Measurements from ENCODE around the gene MAP7D1.

MAP7D1 gene

GRCh38 chr1:36176106-36176949 lies 20.4 kb downstream of the MAP7D1 start:
- peaks cover 61% of the 10 kb centered on the region for H3K36me3 Mint-ChIP-seq (ENCODE audit: low read depth)
- peak in 2 of 3 experiments; percentile 18 to 25 for TF ChIP-seq CTCF (IDR thresholded peaks at IDR 0.05; ENCODE audit: unreplicated experiment in 3 of 3)
- H3K9me3 Mint-ChIP-seq, result no peaks in the 10 kb centered on the region
- no peaks in the 10 kb centered on the region for H3K27me3 Mint-ChIP-seq (ENCODE audit: low read depth)
- peak overlapping the region in 2 of 3 experiments; percentile 33 to 63 for H3K27ac Mint-ChIP-seq
- peaks cover 29% of the 10 kb centered on the region for H3K4me1 Mint-ChIP-seq
- no peak overlapping the region for H3K4me3 Mint-ChIP-seq

- peaks cover 55% of the 10 kb centered on the region for H3K36me3 Mint-ChIP-seq (ENCODE audit: low read depth)
- no peak for TF ChIP-seq CTCF (IDR thresholded peaks at IDR 0.05; ENCODE audit: unreplicated experiment in 3 of 3)
- no peaks in the 10 kb centered on the region for H3K27me3 Mint-ChIP-seq (ENCODE audit: low read depth)
- H3K27ac Mint-ChIP-seq, result no peak overlapping the region
- H3K4me3 Mint-ChIP-seq, result no peak overlapping the region
- H3K4me1 Mint-ChIP-seq, result peaks cover 29% of the 10 kb centered on the region
- no peaks in the 10 kb centered on the region for H3K9me3 Mint-ChIP-seq
Observed at GRCh38 chr1:36177589-36178431, 21.9 kb downstream of the MAP7D1 start.

- Mint-ChIP-seq H3K27ac (no peak overlapping the region), H3K36me3 (ENCODE audit: low read depth) (peaks cover 53% of the 10 kb centered on the region), H3K9me3 (no peaks in the 10 kb centered on the region), H3K4me1 (peaks cover 27% of the 10 kb centered on the region), H3K27me3 (ENCODE audit: low read depth) (no peaks in the 10 kb centered on the region), H3K4me3 (no peak overlapping the region)
- TF ChIP-seq CTCF (IDR thresholded peaks at IDR 0.05; ENCODE audit: unreplicated experiment in 3 of 3), result no peak
Observed at GRCh38 chr1:36178471-36179219, 22.7 kb downstream of the MAP7D1 start.

GRCh38 chr1:36179220-36179600 lies 23.2 kb downstream of the MAP7D1 start:
- H3K9me3 Mint-ChIP-seq, result no peaks in the 10 kb centered on the region
- no peak overlapping the region for H3K4me3 Mint-ChIP-seq
- no peaks in the 10 kb centered on the region for H3K27me3 Mint-ChIP-seq (ENCODE audit: low read depth)
- H3K27ac Mint-ChIP-seq, result no peak overlapping the region
- TF ChIP-seq CTCF (IDR thresholded peaks at IDR 0.05; ENCODE audit: unreplicated experiment in 3 of 3), result no peak
- peaks cover 21% of the 10 kb centered on the region for H3K4me1 Mint-ChIP-seq
- H3K36me3 Mint-ChIP-seq (ENCODE audit: low read depth), result peaks cover 47% of the 10 kb centered on the region

GRCh38 chr1:36182734-36183133 lies 26.8 kb downstream of the MAP7D1 start:
- H3K27ac Mint-ChIP-seq, result peak overlapping the region in 1 of 3 experiments; percentile 8
- no peaks in the 10 kb centered on the region for H3K27me3 Mint-ChIP-seq (ENCODE audit: low read depth)
- no peaks in the 10 kb centered on the region for H3K9me3 Mint-ChIP-seq
- H3K4me1 Mint-ChIP-seq, result peaks cover 5% of the 10 kb centered on the region
- no peak for TF ChIP-seq CTCF (IDR thresholded peaks at IDR 0.05; ENCODE audit: unreplicated experiment in 3 of 3)
- H3K4me3 Mint-ChIP-seq, result no peak overlapping the region
- H3K36me3 Mint-ChIP-seq (ENCODE audit: low read depth), result peaks cover 32% of the 10 kb centered on the region
